NCI-H2107 treated with DMSO at 0.1 percent for 48 hours (cell line): ENCODE data around the gene NR1I2.

Source experiments
- DNase-seq: peaks from one replicate; lab custom pipeline; 2025; ENCODE audit not compliant: unreplicated experiment; lab: John Stamatoyannopoulos, UW

The NR1I2 gene

DNA sequence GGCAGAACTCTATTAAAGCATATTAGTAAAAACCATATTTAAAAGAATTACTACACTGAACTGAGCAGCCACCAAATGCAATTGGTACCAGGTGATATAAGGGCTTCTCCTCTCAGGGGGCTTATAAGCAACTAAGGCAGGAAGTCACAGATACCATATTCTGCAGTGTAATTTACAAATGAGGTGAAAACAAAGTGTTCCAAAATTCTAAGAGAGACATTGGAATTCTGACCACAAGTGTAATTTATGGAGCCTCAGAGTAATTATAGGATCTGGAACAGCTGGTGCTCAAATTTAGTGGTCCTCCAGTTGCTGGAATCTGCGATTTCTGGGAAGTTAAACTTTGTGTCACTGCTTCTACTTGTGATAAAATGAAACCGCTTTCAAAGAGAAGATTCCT lies 3.1 kb upstream of the NR1I2 start:
- no peak for DNase-seq

DNA sequence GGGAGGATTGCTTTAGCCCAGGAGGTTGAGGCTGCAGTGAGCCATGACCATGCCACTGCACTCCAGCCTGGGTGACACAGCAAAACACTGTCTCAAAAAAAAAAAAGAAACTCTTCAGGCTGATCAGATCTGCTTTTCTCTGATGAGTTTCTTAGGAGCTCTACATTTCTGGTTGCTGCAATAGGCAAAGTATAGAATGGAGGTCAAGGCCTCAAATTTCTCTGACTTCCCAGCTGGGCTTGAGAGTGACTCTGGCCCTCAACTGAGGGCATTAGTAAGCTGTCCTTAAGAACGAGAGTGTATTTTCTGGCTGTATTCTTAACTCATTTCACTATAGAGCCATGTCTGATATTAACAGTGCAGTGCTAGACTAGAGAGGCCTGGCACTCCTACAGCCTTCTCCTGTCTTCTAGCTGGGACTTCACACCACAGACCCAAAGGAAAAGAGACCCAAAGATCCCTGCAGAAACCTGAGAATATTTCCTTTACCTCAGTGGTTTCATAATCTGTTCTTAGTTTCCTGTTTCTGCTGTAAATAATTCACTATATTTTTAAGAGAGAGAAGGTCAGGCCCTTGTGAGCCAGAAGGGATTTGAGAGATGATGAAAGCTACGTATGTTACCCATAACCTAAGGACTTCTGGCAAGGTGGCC lies 2.0 kb upstream of the NR1I2 start:
- no peak for DNase-seq

DNA sequence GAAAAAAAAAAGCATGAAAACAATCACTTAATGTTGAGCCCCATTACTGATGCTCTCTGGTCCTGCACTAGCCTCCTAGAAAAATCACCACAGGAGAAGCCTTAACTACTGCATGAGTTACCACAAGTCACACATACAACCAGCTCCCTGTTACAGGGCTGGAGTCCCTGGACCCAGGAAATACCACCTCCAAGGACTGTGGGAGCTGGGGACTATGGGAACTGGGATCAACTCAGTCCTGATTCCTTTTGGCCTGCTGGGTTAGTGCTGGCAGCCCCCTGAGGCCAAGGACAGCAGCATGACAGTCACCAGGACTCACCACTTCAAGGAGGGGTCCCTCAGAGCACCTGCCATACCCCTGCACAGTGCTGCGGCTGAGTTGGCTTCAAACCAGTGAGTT lies 559 bp downstream of the NR1I2 start:
- no peak for DNase-seq

DNA sequence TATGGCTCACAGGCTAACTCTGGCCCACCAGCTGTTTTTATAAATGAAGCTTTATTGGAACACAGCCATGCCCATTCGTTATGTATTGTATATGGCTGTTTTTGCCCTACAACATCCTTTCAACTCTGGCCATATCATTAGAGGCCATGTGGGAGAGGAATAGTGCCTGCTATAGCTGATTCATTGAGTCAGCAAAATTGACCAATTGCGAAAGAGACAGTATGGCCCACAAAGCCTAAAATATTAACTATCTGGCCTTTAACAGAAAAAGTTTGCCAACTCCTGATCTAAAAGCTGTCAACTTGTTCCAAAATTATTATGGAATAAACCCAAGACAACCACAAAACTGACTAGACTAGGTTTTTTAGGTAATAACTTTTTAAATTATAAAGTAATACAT lies 1.4 kb downstream of the NR1I2 start:
- no peak for DNase-seq

DNA sequence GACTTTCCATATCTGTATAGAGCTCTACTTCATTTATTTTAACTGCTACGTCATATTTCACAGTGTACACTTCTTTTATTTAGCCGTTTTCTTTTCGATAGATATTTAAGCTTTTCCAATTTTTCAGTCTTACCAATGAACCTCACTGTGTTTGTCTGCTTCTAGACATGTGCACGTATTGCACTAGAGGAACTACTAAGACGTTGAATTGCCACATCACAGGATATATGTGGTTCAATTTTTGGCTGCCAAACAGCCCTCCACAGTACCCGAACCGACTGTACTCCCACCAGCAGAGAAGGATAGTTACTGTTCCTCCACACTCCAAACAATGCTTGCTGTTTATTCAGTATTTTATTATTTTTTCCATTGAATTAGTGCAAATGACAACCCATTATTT lies 2.0 kb downstream of the NR1I2 start:
- no peak for DNase-seq

DNA sequence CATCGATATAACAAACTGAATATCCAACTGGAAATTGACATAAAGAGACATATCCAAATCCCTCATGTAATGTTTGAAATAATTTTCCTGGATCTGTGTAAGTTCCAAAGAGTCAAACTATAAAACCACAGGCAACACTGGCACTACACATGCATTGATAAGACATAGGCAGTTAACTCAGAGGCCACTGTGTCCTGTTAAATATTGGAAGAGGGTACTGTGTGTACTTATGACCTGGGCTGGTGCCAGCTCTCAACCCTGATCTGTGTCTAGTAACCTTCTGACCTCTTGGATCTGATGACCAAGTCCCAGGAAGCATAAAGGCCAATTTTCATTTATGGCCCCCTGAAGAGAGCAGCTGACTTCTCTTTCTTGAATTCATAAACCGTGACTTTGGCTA lies 4.5 kb downstream of the NR1I2 start:
- no peak for DNase-seq

DNA sequence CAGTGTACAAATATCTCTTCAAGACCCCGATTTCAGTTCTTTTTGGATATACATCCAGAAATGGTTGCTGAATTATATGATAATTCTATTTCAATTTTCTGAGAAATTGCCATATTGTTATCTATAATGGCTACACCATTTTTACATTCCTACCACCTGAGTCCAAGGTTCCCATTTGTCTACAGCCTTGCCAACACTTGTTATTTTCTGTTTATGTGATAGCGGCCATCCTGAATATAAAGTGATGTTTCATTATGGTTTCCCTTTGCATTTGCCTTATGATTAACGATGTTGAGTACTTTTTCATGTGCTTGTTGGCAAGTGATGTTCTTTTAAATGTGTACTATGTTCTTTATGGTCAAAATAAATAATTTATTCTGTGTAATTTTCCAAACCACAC lies 8.5 kb downstream of the NR1I2 start:
- no peak for DNase-seq

DNA sequence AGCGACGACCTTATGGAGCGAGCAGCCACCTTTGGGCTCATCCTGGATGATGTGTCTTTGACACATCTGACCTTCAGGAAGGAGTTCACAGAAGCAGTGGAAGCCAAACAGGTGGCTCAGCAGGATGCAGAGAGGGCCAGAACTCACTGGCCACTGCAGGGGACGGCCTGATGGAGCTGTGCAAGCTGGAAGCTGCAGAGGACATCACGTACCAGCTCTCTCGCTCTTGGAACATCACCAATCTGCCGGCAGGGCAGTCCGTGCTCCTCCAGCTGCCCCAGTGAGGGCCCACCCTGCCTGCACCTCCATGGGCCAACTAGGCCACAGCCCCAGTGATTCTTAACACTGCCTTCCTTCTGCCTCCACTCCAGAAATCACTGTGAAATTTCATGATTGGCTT lies 10.4 kb downstream of the NR1I2 start:
- no peak for DNase-seq

DNA sequence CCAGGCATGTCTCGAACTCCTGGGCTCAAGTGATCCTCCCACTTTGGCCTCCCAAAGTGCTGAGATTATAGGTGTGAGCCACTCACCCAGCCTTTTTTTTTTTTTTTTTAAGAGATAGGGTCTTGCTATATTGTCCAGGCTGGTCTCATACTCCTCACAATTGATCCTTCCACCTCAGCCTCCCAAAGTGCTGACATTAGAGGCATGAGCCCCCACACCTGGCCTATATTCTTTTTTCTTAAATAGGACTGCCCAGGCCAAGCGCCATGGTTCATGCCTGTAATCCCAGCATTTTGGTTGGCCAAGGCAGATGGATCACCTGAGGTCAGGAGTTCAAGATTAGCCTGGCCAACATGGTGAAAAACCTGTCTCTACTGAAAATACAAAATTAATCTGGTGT lies 12.5 kb downstream of the NR1I2 start:
- no peak for DNase-seq

DNA sequence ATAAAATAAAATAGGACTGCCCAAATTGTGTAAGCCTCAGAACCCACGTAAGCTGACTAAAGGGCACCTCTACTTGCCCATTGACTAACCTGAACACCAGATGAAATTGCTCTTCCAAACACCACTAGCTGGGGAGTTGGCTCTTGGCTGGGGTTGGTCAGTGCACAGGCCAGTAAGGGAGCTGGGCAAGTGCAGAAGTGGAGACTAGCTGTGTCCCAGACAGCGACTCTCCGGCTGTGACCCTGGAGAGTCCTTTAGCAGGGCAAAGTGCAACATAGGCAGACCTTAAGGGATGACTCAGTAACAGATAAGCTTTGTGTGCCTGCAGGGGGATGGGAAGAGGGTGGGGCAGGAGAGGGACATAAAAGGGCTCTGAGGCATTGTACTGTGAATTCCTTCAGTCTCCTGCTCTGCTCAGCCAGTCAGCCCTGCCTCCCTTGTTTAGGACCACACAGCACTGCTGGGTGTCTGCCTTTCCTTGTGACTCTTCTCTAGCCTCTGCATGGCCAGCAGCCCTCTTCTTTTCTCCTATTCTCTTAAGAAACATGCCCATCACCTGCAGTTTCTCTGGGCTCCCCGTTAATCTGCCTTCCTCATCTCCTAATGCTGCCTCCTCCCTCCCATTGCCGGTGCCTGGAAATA lies 13.2 kb downstream of the NR1I2 start:
- no peak for DNase-seq

DNA sequence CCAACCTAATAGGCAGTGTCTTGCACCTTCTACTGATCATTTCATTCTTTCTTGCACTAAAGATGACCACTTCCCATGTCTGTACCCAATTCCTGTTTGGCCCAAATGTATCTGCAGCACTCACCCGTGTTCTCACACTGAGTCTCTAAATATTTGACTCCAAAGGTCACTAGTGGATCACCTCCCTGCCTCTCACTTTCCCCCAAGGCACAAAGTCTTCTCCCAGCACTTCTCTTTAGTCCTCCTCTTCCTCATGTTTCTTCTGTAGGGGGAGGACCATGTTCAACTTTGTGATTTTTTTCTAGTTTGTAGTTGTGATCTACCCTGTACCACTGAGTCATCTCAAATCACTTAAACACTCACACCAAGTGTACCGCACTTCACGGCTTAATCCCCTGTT lies 13.9 kb downstream of the NR1I2 start:
- DNase-seq, result no peak

DNA sequence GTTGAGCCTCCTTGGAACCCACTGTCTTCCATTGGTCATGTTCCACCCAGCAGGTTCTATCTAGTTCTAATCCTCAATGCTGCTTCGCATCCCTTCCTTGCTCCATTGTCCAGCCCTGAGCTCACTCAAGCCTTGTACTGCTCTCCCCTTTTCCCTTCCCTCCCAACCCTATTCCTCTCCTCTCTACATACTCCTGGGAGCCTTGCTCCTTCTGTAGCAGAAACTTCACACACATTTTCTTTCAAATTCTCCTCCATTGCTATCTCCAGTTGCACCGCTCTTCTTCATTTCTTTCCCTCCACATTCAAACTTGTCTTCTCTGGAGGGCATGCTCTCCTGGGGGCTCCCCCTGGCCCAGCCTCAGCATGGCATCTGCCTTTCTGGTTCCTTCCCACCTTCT lies 14.5 kb downstream of the NR1I2 start:
- no peak for DNase-seq

DNA sequence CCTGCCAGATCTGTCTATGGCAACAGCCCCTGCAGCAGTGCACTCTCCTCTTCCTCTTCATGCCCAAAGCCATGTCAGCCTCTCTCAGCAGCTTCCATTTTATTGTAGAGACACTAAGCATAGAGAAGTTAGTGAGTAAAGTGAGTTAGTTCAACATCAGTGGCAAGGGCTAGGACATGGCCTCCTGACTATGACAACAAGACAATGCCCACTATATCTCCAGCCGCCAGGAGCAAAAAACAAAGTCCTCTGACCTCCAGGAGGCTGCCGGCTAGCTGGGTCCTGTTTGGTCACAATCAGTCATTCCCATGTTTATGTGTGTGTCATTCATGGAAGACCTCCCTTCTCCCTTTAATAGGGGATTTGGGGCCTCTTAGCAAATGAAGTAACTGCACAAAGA lies 14.9 kb downstream of the NR1I2 start:
- no peak for DNase-seq

DNA sequence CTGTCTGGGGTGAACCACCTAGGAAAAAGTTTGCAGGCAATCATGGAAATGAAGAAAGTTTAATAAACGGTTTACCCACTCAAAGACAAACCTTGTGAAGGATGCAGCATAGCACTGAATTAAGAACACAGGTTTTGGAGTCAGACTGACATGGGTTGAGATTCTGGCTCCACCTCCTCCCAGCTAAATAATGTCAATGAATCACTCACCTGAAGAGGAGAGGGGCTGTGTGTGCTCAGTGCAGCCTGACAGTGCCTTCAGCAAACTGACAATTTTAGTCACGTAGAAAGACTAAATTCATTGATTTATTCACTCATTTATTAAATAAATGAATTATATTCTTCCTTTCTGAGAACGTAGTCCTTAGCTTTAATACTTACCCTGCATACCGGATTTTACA lies 18.9 kb downstream of the NR1I2 start:
- no peak for DNase-seq

DNA sequence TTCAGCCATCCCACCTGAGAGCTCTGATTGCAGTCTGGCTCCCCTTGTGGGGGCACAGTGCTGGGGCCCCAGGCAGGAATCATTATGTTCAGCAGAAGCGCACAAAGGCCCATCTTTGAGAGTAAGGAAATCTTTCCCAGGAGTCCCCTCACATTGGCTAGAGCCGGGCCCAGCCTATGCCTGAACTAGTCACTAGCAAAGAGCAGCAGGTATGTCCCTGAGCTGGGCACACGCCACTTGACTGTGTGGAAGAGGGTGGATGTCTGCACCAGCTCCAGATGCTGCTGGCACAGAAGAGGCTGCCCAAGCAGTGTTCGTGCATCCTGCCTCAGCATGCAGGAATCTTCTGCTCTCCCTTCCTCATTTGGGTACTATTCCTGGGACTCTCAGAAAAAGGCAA lies 26.3 kb downstream of the NR1I2 start:
- DNase-seq, result no peak

DNA sequence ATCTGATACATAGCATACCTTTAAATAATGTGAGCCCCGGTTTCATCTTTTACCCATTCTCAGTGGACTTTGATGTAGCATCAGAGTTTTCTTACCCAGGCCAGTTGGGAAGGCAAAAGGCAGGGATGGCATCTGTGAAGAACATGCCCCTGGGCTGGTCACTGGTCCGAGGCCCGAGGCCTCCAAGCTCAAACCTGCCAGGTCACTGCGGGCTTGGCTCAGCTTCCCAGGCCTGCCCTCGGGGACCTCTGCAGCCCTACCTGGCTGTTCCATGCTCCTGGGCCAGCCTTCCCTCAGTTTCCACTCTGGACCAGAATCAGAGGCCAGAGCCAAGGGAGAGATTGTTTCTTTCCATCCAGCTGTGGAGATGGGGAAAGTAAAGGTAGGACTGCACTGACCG lies 26.9 kb downstream of the NR1I2 start:
- DNase-seq, result no peak

DNA sequence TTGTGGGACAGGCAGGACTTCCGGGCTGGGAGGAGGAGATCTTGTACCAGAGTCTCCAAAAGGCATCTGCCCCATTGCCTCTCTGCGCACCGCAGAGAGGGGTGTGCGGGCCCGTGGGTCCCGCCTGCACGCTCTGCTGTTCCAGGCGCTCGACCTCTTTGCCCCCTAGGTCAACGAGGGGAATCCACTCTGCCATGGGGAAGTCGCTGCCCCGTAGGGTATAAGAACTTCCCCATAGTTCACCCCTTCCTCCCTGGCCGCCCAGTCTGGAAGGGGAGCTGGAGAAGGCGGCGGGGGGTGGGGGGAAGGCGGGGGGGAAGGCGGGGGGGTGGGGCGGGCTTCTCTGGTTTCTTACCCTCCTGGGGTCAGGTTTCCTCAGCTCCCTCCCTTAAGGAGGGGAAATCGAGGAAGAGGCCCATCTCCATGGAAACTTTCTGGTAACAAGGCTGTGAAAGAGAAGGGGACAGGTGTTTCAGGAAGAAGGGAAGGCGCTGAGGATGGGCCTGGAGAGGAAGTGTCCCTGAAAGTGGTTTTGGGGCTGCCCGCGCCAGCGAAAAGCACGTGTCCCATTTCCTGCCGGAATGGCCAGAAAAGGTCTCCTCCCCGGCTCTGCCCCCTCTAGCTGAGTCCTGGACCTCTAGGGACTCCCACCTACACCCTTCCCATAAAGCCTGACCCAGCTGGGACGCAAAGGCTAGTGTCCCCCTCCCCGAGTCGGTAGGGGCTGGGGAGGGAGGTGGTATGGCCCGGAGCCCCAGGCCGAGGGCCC lies 27.5 kb downstream of the NR1I2 start:
- no peak for DNase-seq

DNA sequence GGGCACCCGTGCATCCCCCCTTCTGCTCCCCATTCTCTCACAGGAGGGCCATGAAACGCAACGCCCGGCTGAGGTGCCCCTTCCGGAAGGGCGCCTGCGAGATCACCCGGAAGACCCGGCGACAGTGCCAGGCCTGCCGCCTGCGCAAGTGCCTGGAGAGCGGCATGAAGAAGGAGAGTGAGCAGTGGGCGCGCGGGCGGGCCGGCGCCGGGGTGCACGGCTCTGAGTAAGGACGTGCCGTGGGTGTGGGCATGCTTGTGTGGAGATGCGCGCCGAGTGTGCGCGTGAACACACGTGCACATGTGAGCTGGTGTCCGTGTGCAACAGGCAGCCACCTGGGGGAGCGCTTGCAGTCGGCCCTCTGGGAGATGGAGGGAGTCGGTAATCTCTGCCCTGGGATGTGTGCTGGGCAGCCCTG lies 28.1 kb downstream of the NR1I2 start:
- DNase-seq, result no peak

DNA sequence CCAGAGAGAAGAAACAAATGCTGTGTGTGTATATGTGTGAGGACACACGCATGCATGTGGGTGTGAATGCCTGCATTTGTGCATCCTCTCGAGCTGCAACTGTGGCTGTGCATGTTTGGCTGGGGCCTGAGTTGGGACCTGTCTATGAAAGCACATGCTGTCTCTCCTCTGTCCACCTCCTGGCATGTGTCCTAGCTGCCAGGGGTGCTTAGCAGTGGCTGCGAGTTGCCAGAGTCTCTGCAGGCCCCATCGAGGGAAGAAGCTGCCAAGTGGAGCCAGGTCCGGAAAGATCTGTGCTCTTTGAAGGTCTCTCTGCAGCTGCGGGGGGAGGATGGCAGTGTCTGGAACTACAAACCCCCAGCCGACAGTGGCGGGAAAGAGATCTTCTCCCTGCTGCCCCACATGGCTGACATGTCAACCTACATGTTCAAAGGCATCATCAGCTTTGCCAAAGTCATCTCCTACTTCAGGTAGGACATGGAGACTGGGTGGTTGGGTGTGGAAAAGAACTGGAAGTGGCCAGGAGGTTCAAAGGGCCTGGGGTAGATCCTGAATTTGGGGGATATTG lies 30.7 kb downstream of the NR1I2 start:
- DNase-seq, result no peak

DNA sequence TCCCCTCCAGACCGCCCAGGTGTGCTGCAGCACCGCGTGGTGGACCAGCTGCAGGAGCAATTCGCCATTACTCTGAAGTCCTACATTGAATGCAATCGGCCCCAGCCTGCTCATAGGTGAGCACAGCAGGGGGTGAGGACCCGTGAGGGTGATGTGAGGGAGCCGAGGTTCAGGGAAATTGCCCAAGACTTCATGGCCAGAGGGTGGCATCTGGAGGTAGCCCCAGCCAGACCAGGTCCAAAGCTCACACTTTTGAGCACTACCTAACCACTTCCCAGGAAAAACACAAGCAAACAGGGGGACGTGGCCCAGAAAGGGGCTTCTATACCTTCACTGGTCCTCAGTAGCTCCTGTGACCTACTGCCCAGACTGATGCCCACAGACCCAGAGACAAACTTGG lies 33.8 kb downstream of the NR1I2 start:
- no peak for DNase-seq

DNA sequence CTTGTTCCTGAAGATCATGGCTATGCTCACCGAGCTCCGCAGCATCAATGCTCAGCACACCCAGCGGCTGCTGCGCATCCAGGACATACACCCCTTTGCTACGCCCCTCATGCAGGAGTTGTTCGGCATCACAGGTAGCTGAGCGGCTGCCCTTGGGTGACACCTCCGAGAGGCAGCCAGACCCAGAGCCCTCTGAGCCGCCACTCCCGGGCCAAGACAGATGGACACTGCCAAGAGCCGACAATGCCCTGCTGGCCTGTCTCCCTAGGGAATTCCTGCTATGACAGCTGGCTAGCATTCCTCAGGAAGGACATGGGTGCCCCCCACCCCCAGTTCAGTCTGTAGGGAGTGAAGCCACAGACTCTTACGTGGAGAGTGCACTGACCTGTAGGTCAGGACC lies 35.2 kb downstream of the NR1I2 start:
- no peak for DNase-seq
